Endodermal cell (in vitro differentiated cells): ENCODE results near the gene ARMC2. TPM values are rescaled to one million over a fixed set of nuclear protein-coding genes. Genes with fewer than 3 reads are reported as not detected.

ENCODE experiments used
- DNase-seq: peaks from one replicate; pipeline ENCODE4 v3.0.0-alpha.2; 2017
- H3K27ac ChIP-seq: 2 replicates; pipeline ENCODE4 v1.5.1; 2013; ENCODE audit warnings: mild to moderate bottlenecking, low read depth, low read length, moderate library complexity
- H3K27me3 ChIP-seq: 2 replicates; pipeline ENCODE4 v1.6.1; 2013; ENCODE audit warnings: mild to moderate bottlenecking, low read length, moderate library complexity; ENCODE audit not compliant: insufficient read depth, control insufficient read depth, poor library complexity, severe bottlenecking
- H3K36me3 ChIP-seq: 2 replicates; pipeline ENCODE4 v1.7.0; 2013; ENCODE audit warnings: mild to moderate bottlenecking, low read length, moderate library complexity; ENCODE audit not compliant: control insufficient read depth, insufficient read depth
- H3K4me1 ChIP-seq: one replicate; pipeline ENCODE4 v1.7.0; 2013; ENCODE audit warnings: low read length; ENCODE audit not compliant: control insufficient read depth, insufficient read depth
- H3K4me3 ChIP-seq: 2 replicates; pipeline ENCODE4 v1.5.1; 2013; ENCODE audit warnings: mild to moderate bottlenecking, low read length, moderate library complexity
- H3K9ac ChIP-seq: 2 replicates; pipeline ENCODE4 v1.6.1; 2013; ENCODE audit warnings: mild to moderate bottlenecking, low read length, moderate library complexity; ENCODE audit not compliant: poor library complexity, severe bottlenecking; ENCODE audit errors: extremely low read depth
- H3K9me3 ChIP-seq: 2 replicates; pipeline ENCODE4 v1.6.1; 2013; ENCODE audit warnings: mild to moderate bottlenecking, low read length, moderate library complexity; ENCODE audit not compliant: control insufficient read depth
- H3K27ac Mint-ChIP-seq: 2 replicates; pipeline ENCODE4 v1.8.0; 2020; ENCODE audit warnings: mixed read lengths
- H3K27me3 Mint-ChIP-seq: 2 replicates; pipeline ENCODE4 v1.8.0; 2021; ENCODE audit warnings: mild to moderate bottlenecking, mixed read lengths; ENCODE audit not compliant: insufficient read depth
- H3K36me3 Mint-ChIP-seq: 2 replicates; pipeline ENCODE4 v1.8.0; 2020; ENCODE audit warnings: low read depth, mixed read lengths
- H3K4me1 Mint-ChIP-seq: 2 replicates; pipeline ENCODE4 v1.8.0; 2020; ENCODE audit warnings: mixed read lengths
- H3K4me3 Mint-ChIP-seq: 2 replicates; pipeline ENCODE4 v1.8.0; 2020; ENCODE audit warnings: mild to moderate bottlenecking, moderate library complexity, mixed read lengths
- H3K9me3 Mint-ChIP-seq: 2 replicates; pipeline ENCODE4 v1.8.0; 2020; ENCODE audit warnings: mild to moderate bottlenecking, mixed read lengths
- CTCF ChIP-seq: fragments of 200-600 bp; sonication (generic); conservative IDR thresholded peaks from 2 replicates; pipeline ENCODE4 v1.5.0; 2021; ENCODE audit warnings: antibody characterized with exemption, mild to moderate bottlenecking
- WGBS, 2 experiments: methylation state at CpG; one replicate each; pipeline versions ENCODE4 v1.1.5 to v1.1.7; 2013; ENCODE audit warnings: missing lambda C conversion rate in 2 of 2, mixed read lengths in 1 of 2; ENCODE audit not compliant: insufficient coverage in 1 of 2, insufficient read length in 1 of 2; 5-methylcytosine and 5-hydroxymethylcytosine counted together
- total RNA-seq, 2 donors: library from RNA; stranded (reverse); fragmentation: NEBNext Ultra II Directional in 1 of 2; extraction: Animal tissue kit (Norgen Biotek cat#: 25700) in 1 of 2; gene quantifications; 2 replicates in 1 of 2; 3 replicates in 1 of 2; pipeline ENCODE4 v1.2.1, GENCODE V29; 2021

The ARMC2 gene
- total RNA-seq, 2 donors from 2014 or later, result 7.1 to 8.3 TPM

GRCh38 chr6:108957221-108957620, 109.0 kb downstream of the ARMC2 start:
- H3K9me3 Mint-ChIP-seq, result no peaks in the 10 kb centered on the region
- H3K27me3 ChIP-seq, result no peaks in the 10 kb centered on the region
- DNase-seq, result no peak
- H3K9ac ChIP-seq, result no peak overlapping the region
- H3K4me1 ChIP-seq, result peaks cover 3% of the 10 kb centered on the region
- 88% methylated on average over 4 of the region's 4 CpGs; no CpG with 5 or more reads in 1 of the 2 experiments for WGBS, 2 experiments
- H3K4me3 Mint-ChIP-seq, result no peak overlapping the region
- no peaks in the 10 kb centered on the region for H3K36me3 Mint-ChIP-seq
- H3K27me3 Mint-ChIP-seq, result no peaks in the 10 kb centered on the region
- TF ChIP-seq CTCF, result no peak
- H3K36me3 ChIP-seq, result no peaks in the 10 kb centered on the region
- no peaks in the 10 kb centered on the region for H3K9me3 ChIP-seq
- no peak overlapping the region for H3K4me3 ChIP-seq
- H3K27ac Mint-ChIP-seq, result no peak overlapping the region
- H3K27ac ChIP-seq, result no peak overlapping the region
- H3K4me1 Mint-ChIP-seq, result no peaks in the 10 kb centered on the region

- Histone ChIP-seq H3K27me3 (no peaks in the 10 kb centered on the region), H3K9ac (no peak overlapping the region), H3K27ac (no peak overlapping the region), H3K4me3 (no peak overlapping the region), H3K9me3 (no peaks in the 10 kb centered on the region), H3K4me1 (peaks cover 3% of the 10 kb centered on the region), H3K36me3 (no peaks in the 10 kb centered on the region)
- H3K36me3 Mint-ChIP-seq, result peaks cover 2% of the 10 kb centered on the region
- H3K27ac Mint-ChIP-seq, result no peak overlapping the region
- peak; percentile 25 for TF ChIP-seq CTCF
- no peaks in the 10 kb centered on the region for H3K27me3 Mint-ChIP-seq
- no peak overlapping the region for H3K4me3 Mint-ChIP-seq
- WGBS, 2 experiments, result 89 to 95% methylated on average over 3 to 8 of the region's 10 CpGs
- DNase-seq, result no peak
- H3K4me1 Mint-ChIP-seq, result no peaks in the 10 kb centered on the region
- H3K9me3 Mint-ChIP-seq, result no peaks in the 10 kb centered on the region
These were observed 110.9 kb downstream of the ARMC2 start for GRCh38 chr6:108958900-108959770.

- no peaks in the 10 kb centered on the region for H3K9me3 Mint-ChIP-seq
- peaks cover 2% of the 10 kb centered on the region for H3K36me3 Mint-ChIP-seq
- 89 to 95% methylated on average over 6 to 10 of the region's 10 CpGs for WGBS, 2 experiments
- no peak for TF ChIP-seq CTCF
- H3K27ac Mint-ChIP-seq, result no peak overlapping the region
- DNase-seq, result no peak
- no peak overlapping the region for H3K4me3 Mint-ChIP-seq
- Histone ChIP-seq H3K4me1 (peaks cover 3% of the 10 kb centered on the region), H3K27me3 (no peaks in the 10 kb centered on the region), H3K9ac (no peak overlapping the region), H3K4me3 (no peak overlapping the region), H3K9me3 (no peaks in the 10 kb centered on the region), H3K36me3 (no peaks in the 10 kb centered on the region), H3K27ac (no peak overlapping the region)
- H3K4me1 Mint-ChIP-seq, result peaks cover 1% of the 10 kb centered on the region
- H3K27me3 Mint-ChIP-seq, result no peaks in the 10 kb centered on the region
These were observed 111.9 kb downstream of the ARMC2 start for GRCh38 chr6:108959972-108960582.
